22Rv1 (cell line): ENCODE measurements around the gene LNPEP.

Source experiments
- CTCF ChIP-seq: fragments of 450-650 bp; IDR thresholded peaks from 2 replicates; pipeline ENCODE4 v1.5.1; 2017; ENCODE audit warnings: mild to moderate bottlenecking
- ZFX ChIP-seq: fragments of 450-650 bp; IDR thresholded peaks from 2 replicates; pipeline ENCODE4 v1.6.1; 2017; ENCODE audit warnings: antibody characterized with exemption, borderline replicate concordance

GRCh38 chr5:96927008-96927407, 8.9 kb upstream of the LNPEP start:
- no peak for TF ChIP-seq CTCF
- TF ChIP-seq ZFX = no peak
